IMR-90 (cell line): Measurements from ENCODE around the gene CLCA1.

ENCODE experiments used
- CEBPB ChIP-seq: IDR thresholded peaks from 2 replicates; pipeline ENCODE4 v1.6.1; 2012; ENCODE audit warnings: low read depth, low read length, improper control_type of control experiment
- TF ChIP-seq, protein P1 (sequence below): conservative IDR thresholded peaks from 2 replicates; pipeline ENCODE4 v1.5.1; 2012; ENCODE audit warnings: mild to moderate bottlenecking, low read depth, low read length, improper control_type of control experiment

DNA sequence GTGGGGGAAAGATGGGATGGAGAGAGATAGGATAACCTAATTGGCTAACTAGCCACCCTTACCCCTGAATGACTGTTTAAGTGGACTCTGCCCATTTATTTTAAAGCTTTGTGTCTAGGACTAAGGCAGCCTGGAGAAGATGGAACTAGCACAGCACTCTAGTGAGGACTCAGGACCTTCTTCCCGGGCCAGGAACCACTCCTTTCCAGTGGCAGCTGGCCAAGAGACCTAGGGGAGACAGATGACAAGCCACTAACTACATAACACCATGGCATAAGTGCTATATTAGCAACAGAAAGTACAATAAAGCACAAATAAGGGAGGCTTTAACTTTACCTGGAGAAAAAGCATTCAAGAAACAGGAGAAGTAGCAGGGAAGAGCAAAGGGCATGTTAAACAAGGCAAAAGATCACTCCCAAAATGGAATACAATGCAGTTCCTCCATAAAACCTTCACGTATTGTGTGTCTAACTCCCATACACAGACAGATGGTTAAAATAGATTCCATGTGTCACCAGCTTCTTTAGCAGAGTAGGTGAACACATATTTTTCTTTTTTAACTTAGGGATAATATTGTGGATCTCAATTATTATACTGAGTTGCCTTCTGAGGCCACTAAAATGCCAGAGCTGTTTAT lies 20.6 kb downstream of the CLCA1 start:
- TF ChIP-seq, protein P1, sequence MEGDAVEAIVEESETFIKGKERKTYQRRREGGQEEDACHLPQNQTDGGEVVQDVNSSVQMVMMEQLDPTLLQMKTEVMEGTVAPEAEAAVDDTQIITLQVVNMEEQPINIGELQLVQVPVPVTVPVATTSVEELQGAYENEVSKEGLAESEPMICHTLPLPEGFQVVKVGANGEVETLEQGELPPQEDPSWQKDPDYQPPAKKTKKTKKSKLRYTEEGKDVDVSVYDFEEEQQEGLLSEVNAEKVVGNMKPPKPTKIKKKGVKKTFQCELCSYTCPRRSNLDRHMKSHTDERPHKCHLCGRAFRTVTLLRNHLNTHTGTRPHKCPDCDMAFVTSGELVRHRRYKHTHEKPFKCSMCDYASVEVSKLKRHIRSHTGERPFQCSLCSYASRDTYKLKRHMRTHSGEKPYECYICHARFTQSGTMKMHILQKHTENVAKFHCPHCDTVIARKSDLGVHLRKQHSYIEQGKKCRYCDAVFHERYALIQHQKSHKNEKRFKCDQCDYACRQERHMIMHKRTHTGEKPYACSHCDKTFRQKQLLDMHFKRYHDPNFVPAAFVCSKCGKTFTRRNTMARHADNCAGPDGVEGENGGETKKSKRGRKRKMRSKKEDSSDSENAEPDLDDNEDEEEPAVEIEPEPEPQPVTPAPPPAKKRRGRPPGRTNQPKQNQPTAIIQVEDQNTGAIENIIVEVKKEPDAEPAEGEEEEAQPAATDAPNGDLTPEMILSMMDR, result no peak
- no peak for TF ChIP-seq CEBPB
